ENCODE measurements around the gene RAB20. TPM values are rescaled to one million over a fixed set of nuclear protein-coding genes. Genes with fewer than 3 reads are reported as not detected.
"Not testable (repeated sequence)": the region's sequence is repeated elsewhere in the genome, so short reads cannot be mapped to it uniquely, and the experiment has no call there.

The RAB20 gene
- total RNA-seq, 1 experiment from 2014 or later, result 0.36 TPM

DNA sequence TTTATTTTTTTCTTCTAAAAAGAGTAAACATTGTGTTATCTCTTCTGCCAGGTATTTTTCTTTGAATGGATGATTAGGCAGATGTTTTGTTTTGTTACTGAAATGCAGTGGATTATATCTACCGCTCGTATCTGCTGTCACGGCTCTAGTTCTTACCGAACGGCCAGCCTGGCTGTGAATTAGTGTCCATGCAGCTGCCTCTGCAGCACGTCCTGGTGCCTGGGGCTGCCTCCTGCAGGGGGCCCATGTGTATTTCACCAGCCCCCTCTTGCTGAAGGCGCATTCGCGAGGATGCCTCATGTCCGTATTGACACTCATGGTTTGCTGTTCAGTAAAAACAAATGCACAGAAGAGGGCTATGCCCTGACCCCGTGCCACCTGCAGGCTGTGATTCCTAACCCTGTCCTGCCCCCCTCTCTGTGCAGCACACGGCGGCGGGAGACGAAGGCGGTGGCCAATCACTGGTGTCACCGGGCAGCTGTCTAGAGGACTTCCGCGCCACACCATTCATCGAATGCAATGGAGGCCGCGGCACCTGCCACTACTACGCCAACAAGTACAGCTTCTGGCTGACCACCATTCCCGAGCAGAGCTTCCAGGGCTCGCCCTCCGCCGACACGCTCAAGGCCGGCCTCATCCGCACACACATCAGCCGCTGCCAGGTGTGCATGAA is 49.9 kb downstream of the RAB20 start:
- Histone ChIP-seq H3K4me3 (no peak overlapping the region), H3K9me3 (no peaks in the 10 kb centered on the region), H3K27me3 (no peaks in the 10 kb centered on the region), H3K36me3 (no peaks in the 10 kb centered on the region)
- no peak for DNase-seq

DNA sequence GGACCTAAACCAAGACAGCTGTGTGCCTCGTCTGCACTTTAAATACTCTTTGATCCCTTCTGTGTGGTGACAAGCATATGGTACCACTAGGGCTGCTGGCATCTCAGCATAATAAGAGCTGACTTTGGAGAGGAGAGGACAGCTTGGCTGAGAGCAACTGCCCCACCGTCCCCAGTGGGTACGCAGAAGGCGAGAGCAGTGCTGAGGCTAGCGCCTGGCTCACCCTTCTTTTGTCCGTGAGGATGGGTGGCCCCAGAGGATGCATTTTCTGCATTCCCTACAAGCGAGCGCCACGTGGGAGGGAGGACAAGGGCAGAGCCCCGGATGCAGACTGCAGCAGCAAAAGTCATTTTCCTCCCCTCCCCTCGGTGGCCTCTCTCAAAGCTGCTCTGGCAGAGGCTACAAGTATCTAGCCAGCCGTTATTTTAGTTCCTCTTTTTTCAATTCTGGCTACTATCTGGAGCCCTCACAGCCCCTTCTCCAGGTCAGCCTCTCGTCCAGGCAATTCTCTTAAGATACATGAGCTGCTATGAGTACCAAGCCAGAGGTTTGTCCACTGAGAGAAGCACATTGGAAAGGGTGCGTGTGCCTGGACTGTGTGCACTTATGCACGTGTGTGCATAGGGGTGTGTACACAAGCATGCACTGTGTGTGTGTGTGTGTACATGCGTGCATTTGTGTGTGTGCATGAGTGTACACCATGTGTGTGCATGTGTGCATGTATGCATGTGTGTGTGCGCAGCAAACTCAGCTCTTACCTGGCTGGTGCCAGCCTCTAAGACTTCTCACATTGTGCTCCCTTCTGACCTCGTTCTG is 51.3 kb downstream of the RAB20 start:
- H3K4me3 ChIP-seq, result no peak overlapping the region
- no peaks in the 10 kb centered on the region for H3K36me3 ChIP-seq
- no peaks in the 10 kb centered on the region for H3K9me3 ChIP-seq
- no peak for DNase-seq
- H3K27me3 ChIP-seq, result no peaks in the 10 kb centered on the region

DNA sequence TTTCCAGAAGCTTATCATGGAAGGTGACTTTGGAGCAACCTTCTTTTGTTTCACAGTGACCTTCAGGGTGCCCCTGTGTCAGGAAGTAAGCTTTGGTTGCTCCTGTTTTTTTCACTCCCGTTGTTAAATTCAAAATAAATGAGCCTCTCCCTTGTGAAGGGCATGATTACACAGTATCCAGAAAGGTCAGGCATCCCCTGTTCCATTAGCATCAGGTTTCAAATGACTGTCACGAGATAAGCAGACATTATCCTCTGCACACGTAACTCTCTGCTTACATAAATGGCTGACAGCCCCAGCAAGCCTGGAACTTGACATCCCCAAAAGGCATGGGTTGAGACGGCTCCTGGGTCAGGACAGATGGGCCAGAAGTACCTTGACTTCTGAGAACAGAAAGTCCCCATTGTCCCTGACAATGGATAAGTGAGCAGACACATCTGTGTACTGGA is 52.0 kb downstream of the RAB20 start:
- Histone ChIP-seq H3K27me3 (no peaks in the 10 kb centered on the region), H3K9me3 (no peaks in the 10 kb centered on the region), H3K4me3 (no peak overlapping the region), H3K36me3 (no peaks in the 10 kb centered on the region)
- no peak for DNase-seq

DNA sequence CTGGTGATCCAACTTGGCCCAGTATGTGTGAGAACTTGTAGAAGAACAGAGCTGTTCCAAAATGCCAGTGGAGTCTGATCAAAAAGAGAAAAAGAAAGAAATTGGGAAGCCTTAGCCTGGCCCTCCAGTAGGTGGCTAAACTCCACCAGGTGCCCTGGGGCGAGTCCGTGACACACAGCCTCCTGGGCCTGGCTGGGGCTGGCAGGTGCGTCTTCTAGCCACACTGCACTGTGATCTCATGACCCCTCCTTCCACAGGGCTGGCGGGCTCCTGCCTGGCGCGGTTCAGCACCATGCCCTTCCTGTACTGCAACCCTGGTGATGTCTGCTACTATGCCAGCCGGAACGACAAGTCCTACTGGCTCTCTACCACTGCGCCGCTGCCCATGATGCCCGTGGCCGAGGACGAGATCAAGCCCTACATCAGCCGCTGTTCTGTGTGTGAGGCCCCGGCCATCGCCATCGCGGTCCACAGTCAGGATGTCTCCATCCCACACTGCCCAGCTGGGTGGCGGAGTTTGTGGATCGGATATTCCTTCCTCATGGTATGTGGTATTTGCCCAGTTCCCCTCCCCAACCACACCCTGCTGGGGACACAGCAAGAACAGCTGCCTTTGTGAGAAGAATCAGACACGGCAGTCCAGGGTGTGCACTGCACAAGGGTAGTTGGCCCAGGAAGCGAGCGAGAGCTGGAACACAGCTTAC is 53.7 kb downstream of the RAB20 start:
- Histone ChIP-seq H3K9me3 (no peaks in the 10 kb centered on the region), H3K36me3 (no peaks in the 10 kb centered on the region), H3K4me3 (no peak overlapping the region), H3K27me3 (no peaks in the 10 kb centered on the region)
- DNase-seq, result no peak

DNA sequence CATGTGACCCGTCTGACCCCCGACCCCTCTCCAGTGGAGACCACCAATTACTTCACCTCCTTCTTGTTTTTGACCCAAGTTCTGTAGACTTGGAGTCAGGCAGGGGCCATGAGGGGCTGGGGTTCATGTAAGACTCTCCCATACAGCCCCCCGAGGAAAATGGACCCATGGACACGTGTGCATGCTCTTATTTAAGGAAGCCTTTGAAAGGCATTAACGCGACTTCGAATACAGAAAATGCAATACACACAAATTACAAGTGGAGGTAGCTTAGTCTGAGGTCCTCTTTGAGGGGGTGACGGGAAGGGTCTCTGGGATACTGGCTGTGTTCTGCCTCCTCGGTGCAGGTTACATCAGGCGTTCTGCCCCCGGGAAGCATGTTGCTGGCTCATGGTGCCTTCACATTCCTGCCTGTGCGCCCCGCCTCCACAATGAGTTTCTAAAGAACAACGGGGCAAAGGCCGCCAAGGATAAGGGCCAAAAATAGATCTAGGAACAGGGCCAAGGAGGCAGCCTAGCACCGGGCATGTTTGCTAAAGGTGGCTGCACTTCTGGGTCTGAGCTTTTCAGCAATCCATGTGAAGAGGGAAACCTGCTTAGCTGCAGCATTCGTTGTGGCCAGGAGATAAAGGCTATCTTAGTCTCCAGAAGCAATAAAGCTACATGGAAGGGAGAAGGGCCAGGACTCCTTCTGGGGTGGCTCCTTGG is 54.5 kb downstream of the RAB20 start:
- Histone ChIP-seq H3K36me3 (no peaks in the 10 kb centered on the region), H3K4me3 (no peak overlapping the region), H3K9me3 (no peaks in the 10 kb centered on the region), H3K27me3 (no peaks in the 10 kb centered on the region)
- no peak for DNase-seq

DNA sequence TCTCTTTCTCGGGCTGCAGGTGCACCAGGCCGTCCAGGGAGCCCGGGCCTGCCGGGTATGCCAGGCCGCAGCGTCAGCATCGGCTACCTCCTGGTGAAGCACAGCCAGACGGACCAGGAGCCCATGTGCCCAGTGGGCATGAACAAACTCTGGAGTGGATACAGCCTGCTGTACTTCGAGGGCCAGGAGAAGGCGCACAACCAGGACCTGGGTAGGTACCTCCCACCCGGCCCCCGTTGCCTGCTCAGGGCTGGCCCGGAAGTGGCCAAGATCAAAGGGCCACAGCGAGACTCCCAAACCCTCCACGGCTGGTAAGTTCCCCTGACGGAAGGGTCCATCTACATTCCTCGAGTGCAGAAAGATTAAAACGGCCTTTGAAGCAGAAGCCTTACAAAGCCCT is 55.1 kb downstream of the RAB20 start:
- Histone ChIP-seq H3K27me3 (no peaks in the 10 kb centered on the region), H3K36me3 (no peaks in the 10 kb centered on the region), H3K9me3 (no peaks in the 10 kb centered on the region), H3K4me3 (no peak overlapping the region)
- no peak for DNase-seq

DNA sequence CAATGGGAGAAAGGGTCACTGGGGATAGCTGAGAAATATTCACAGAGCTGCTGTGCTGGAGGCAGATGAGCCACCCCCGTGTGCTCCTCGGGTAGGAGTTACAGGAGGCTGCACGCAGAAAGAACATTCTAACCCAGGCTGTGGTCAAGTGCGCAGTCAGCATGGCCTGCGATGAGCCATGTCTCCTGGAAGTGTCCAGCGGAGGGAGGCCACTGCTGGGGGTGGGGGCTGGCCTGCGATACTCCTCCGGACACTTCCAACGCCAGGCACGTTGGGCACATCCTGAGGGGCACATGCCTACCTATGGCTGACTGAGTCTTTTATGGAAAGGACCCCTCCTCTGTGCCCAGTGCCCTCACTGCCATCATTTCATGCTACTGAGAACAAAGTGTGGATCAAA is 55.9 kb downstream of the RAB20 start:
- H3K9me3 ChIP-seq, result no peaks in the 10 kb centered on the region
- H3K36me3 ChIP-seq, result no peaks in the 10 kb centered on the region
- no peaks in the 10 kb centered on the region for H3K27me3 ChIP-seq
- DNase-seq, result no peak
- H3K4me3 ChIP-seq, result no peak overlapping the region

DNA sequence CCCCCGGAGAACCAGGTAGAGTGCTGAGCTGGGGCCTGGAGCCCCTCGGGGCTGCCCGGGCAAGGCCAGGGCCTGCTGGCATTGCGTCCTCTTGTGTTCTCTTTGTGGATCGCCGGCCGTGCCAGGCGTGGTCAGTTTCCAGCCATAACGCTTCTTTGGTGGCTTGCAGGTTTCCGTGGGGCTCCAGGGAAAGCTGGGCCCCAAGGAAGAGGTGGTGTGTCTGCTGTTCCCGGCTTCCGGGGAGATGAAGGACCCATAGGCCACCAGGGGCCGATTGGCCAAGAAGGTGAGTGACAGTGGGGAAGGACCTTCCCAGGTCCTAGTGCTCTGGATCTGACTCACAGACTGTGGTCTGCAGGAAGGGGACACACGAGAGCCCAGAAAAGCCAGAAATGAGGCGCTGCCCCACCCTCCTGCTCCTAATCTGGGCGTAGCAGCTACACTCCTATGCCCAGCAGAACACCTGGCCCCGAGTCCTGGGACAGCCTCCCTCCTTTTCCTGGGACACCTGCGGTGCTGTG is 57.5 kb downstream of the RAB20 start:
- no peak for DNase-seq
- Histone ChIP-seq H3K27me3 (no peaks in the 10 kb centered on the region), H3K9me3 (no peaks in the 10 kb centered on the region), H3K4me3 (no peak overlapping the region), H3K36me3 (no peaks in the 10 kb centered on the region)

DNA sequence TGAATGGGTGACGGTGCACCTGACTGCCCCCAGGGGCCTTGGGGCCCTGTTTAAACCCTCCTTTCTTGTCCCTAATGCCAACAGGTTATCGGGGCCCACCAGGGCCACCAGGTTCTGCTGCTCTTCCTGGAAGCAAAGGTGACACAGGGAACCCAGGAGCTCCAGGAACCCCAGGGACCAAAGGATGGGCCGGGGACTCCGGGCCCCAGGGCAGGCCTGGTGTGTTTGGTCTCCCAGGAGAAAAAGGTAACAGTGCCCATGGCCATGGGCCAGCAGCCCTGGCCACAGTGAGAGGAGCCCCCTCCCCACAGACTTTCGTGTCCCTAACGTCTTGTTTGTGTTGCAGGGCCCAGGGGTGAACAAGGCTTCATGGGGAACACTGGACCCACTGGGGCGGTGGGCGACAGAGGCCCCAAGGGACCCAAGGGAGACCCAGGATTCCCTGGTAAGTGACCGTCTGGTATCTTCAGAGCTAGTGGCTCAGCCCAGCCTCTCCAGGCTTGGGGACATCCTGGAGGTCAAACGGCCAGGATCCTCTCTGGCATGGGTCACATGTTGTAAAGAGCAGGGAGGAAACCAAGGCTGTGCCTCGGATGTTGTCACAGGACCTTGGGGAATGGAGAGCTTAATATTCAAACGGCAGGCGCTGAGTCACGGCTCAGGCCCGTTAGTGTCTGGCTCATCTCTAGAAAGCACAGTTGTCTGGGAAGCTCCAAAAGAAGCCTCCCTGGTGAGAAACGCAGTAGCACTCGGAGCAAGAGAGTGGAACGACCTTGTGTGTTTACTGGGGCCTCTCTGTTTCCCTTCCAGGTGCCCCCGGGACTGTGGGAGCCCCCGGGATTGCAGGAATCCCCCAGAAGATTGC is 58.3 kb downstream of the RAB20 start:
- Histone ChIP-seq H3K36me3 (no peaks in the 10 kb centered on the region), H3K9me3 (no peaks in the 10 kb centered on the region), H3K27me3 (no peaks in the 10 kb centered on the region), H3K4me3 (no peak overlapping the region)
- DNase-seq, result no peak

DNA sequence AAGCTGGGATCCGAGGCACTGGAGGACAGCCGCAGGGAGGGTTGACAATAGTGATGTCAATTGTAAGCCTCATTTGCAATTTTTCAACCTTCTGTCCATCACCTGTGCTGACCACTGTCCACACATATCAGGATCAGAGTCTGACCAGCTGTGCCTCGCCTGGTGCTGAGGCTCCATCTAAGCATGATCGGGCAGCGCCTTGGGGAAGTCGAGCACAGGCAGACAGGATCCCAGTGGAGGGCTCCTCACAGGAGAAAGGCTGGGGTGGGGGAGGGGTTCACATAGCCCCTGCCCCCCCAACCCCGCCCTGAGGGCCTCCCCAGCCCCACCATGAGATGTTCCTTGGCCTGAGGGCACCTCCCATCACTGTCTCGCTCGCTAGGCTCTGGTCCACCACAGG is 60.3 kb downstream of the RAB20 start:
- H3K4me3 ChIP-seq, result no peak overlapping the region
- DNase-seq, result no peak
- H3K36me3 ChIP-seq, result no peaks in the 10 kb centered on the region
- no peaks in the 10 kb centered on the region for H3K9me3 ChIP-seq
- H3K27me3 ChIP-seq, result no peaks in the 10 kb centered on the region

DNA sequence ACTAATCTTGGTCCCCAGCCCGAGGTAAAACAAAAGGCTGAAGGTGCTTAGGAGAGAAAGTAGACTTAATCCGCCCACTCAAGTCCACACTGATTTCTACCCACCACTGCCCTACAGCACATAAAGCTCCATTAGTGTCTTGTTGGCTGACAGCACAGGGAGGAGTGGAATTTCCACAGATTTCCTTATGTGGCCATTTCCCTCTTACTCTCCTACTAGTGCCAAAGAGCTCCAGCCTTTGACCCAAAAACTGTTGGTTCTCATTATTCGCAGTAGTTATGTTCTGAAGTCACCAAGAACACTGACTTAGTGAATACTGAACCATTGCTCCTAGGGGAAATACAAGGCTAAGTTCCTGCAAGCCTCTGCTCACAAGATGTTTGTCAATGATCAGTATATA is 61.2 kb downstream of the RAB20 start:
- Histone ChIP-seq H3K36me3 (no peaks in the 10 kb centered on the region), H3K27me3 (no peaks in the 10 kb centered on the region)
- DNase-seq, result no peak

DNA sequence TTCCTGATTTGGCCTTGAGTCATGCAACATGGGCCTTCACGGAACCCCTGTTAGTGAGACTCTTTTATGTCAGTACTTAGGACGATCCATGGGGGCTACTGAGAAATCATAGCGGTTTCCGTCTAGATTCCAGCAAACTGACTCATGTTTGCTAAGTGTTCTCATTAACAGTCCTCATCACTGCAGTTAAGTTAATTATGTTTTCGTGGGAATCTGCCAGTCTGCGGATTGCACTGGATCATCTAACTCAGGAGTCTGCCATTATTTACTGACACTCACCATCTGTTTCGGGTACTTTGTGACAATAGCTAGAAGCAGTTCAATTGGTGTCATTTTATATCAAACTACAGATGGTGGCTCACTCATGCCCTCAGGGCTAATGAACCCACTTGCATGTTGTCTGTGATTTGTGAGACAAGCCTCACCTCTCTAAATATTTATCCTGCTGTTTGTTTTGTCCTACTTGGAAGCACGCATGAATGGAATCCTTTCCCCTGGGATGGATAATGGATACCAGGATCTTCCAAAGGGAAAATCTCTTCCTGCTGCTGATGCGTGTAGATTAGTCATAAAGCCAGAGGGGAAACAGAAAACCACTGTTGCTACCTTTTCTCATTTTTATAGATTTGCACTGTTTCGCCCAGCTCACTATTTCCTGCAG is 61.8 kb downstream of the RAB20 start:
- no peak for DNase-seq
- H3K9me3 ChIP-seq, result no peaks in the 10 kb centered on the region
- H3K36me3 ChIP-seq, result no peaks in the 10 kb centered on the region
- no peak overlapping the region for H3K4me3 ChIP-seq
- no peaks in the 10 kb centered on the region for H3K27me3 ChIP-seq

More for the DNA sequence above, 61.2 kb downstream of the RAB20 start:
- Histone ChIP-seq H3K4me3 (no peak overlapping the region), H3K9me3 (no peaks in the 10 kb centered on the region)

DNA sequence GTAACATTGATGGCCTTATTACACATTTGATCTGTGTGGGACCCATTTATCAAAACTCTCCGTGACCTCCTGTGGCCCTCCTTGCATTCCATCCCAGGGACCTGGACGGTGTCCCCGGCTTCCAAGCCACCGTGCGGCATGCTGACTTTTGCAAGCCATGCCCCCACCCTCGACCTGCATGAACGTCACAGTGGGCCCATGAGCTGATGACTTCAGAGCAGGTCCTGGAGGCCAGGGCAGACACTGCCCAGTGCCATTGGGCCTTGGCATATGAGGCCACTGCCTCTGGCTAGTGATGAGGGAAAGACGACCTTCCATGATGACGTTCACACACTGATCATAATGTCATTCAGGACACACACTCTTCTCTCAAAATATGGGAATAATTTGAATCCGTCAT is 62.8 kb downstream of the RAB20 start:
- no peak overlapping the region for H3K4me3 ChIP-seq
- H3K9me3 ChIP-seq, result no peaks in the 10 kb centered on the region
- H3K36me3 ChIP-seq, result no peaks in the 10 kb centered on the region
- DNase-seq, result no peak
- no peaks in the 10 kb centered on the region for H3K27me3 ChIP-seq

DNA sequence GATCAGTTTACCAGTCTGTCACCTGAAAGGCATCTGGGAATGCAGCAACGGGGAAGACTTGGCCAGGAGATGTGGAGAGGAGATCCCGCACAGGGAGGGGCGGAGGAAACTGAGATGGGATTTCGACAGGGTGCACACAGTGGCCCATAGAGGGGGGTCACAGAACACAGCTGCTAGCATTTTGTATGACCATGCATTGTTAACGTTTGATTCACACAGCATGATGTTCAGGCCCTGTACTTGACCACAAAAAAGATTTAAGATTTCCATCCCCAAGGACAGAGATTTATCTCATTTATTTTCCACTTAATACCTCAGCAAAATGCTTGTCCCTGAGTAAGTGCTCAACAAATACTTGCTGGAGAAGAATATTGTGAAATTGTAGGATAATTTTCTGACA is 63.2 kb downstream of the RAB20 start:
- Histone ChIP-seq H3K4me3 (no peak overlapping the region), H3K36me3 (no peaks in the 10 kb centered on the region), H3K9me3 (no peaks in the 10 kb centered on the region), H3K27me3 (no peaks in the 10 kb centered on the region)
- no peak for DNase-seq

DNA sequence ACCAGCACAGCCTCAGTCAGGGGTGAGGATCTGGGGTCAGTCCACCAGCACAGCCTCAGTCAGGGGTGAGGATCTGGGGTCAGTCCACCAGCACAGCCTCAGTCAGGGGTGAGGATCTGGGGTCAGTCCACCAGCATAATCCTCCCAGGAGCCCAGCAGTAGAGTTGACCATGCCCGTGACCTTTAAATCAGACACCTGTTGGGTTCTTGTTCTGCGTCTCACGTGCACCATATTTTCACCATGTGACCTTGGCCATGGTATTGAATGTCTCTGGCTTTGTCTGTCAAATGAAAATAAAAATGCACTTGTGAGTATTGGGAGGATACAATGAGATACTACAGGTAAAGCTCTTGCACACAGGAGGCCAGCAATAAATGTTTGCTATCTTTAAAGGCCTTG is 63.6 kb downstream of the RAB20 start:
- H3K27me3 ChIP-seq, H3K36me3 ChIP-seq, DNase-seq, H3K4me3 ChIP-seq, H3K9me3 ChIP-seq: not testable (repeated sequence)

DNA sequence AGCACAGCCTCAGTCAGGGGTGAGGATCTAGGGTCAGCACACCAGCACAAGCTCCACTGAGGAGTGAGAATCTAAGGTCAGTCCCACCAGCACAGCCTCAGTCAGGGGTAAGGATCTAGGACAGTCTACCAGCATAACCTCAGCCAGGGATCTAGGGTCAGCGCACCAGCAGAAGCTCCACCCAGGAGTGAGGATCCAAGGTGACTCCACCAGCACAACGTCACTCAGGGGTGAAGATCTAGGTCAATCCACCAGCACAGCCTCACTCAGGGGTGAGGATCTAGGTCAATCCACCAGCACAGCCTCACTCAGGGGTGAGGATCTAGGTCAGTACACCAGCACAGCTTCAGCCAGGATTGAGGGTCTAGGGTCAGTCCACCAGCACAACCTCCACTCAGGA is 64.5 kb downstream of the RAB20 start:
- H3K9me3 ChIP-seq, result no peaks in the 10 kb centered on the region
- H3K4me3 ChIP-seq, result no peak overlapping the region
- no peaks in the 10 kb centered on the region for H3K27me3 ChIP-seq
- no peaks in the 10 kb centered on the region for H3K36me3 ChIP-seq
- no peak for DNase-seq
